ENCODE data around the gene TIAM2.

DNA sequence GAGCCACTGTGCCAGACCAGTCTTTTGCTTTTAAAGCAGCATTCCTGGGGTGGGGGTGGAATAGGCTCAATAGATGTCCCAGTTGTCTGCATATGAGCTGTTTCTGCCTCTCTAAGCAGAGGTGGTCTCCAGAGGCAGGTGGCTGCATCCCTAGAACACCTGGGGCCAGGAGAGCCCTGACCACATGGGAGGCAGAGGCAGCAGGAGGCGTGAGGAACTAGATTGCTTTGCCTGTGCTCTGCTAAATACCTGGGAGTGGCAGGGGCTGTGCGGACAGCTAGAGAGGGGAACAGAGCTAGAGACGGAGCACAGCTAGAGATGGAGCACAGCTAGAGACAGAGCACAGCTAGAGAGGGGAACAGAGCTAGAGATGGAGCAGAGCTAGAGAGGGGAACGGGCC lies 239.6 kb downstream of the TIAM2 start:
- TF ChIP-seq, protein P1, sequence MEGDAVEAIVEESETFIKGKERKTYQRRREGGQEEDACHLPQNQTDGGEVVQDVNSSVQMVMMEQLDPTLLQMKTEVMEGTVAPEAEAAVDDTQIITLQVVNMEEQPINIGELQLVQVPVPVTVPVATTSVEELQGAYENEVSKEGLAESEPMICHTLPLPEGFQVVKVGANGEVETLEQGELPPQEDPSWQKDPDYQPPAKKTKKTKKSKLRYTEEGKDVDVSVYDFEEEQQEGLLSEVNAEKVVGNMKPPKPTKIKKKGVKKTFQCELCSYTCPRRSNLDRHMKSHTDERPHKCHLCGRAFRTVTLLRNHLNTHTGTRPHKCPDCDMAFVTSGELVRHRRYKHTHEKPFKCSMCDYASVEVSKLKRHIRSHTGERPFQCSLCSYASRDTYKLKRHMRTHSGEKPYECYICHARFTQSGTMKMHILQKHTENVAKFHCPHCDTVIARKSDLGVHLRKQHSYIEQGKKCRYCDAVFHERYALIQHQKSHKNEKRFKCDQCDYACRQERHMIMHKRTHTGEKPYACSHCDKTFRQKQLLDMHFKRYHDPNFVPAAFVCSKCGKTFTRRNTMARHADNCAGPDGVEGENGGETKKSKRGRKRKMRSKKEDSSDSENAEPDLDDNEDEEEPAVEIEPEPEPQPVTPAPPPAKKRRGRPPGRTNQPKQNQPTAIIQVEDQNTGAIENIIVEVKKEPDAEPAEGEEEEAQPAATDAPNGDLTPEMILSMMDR (conservative IDR thresholded peaks at IDR 0.05; ENCODE audit: low read depth in 2 of 2), result no peak
- TF ChIP-seq EZH2 (IDR thresholded peaks at IDR 0.05; ENCODE audit: low read depth, unreplicated experiment), result no peak
- no peak for TF ChIP-seq POLR2AphosphoS5 (IDR thresholded peaks at IDR 0.05; ENCODE audit: low read depth)
